ENCODE measurements around the gene CST4. TPM values are rescaled to one million over a fixed set of nuclear protein-coding genes. Genes with fewer than 3 reads are reported as not detected.

Gene CST4
- total RNA-seq, 1 donor from 2014 or later: not detected

- Mint-ChIP-seq H3K4me1 (ENCODE audit: low read depth, unreplicated experiment) (no peaks in the 10 kb centered on the region), H3K9me3 (ENCODE audit: unreplicated experiment) (peaks cover 2% of the 10 kb centered on the region), H3K27me3 (ENCODE audit: low read depth, unreplicated experiment) (peaks cover 22% of the 10 kb centered on the region), H3K27ac (ENCODE audit: unreplicated experiment) (no peak overlapping the region), H3K36me3 (ENCODE audit: low read depth, unreplicated experiment) (peaks cover 3% of the 10 kb centered on the region), H3K4me3 (ENCODE audit: unreplicated experiment) (no peak overlapping the region)
- H3K4me2 ChIP-seq (ENCODE audit: low read length): no peak overlapping the region
- H3K9ac ChIP-seq (ENCODE audit: low read length): no peak overlapping the region
- FAIRE-seq: no peak
- H3K27ac ChIP-seq (ENCODE audit: low read depth, low read length): no peak overlapping the region
- H3K79me2 ChIP-seq (ENCODE audit: insufficient read depth, low read length): no peaks in the 10 kb centered on the region
- no peak for TF ChIP-seq EZH2 (IDR thresholded peaks at IDR 0.05; ENCODE audit: insufficient read depth, low read length)
- TF ChIP-seq CTCF (IDR thresholded peaks at IDR 0.05; ENCODE audit: insufficient read depth, low read depth, low read length): no peak
- no peaks in the 10 kb centered on the region for H3K9me3 ChIP-seq (ENCODE audit: insufficient read depth, low read depth, low read length)
- H2AFZ ChIP-seq (ENCODE audit: low read depth, low read length): no peak overlapping the region
- no peak for DNase-seq (ENCODE audit: low read depth)
- H3K4me3 ChIP-seq (ENCODE audit: insufficient read depth, low read depth, low read length): no peak overlapping the region
- H3K4me1 ChIP-seq (ENCODE audit: insufficient read depth, low read length): no peaks in the 10 kb centered on the region
- H3K36me3 ChIP-seq (ENCODE audit: insufficient read depth, low read length): no peaks in the 10 kb centered on the region
- no peaks in the 10 kb centered on the region for H4K20me1 ChIP-seq (ENCODE audit: insufficient read depth, low read length)
- no peaks in the 10 kb centered on the region for H3K27me3 ChIP-seq (ENCODE audit: insufficient read depth, low read length)
These were observed 8.7 kb downstream of the CST4 start for GRCh38 chr20:23680146-23680545.

DNA sequence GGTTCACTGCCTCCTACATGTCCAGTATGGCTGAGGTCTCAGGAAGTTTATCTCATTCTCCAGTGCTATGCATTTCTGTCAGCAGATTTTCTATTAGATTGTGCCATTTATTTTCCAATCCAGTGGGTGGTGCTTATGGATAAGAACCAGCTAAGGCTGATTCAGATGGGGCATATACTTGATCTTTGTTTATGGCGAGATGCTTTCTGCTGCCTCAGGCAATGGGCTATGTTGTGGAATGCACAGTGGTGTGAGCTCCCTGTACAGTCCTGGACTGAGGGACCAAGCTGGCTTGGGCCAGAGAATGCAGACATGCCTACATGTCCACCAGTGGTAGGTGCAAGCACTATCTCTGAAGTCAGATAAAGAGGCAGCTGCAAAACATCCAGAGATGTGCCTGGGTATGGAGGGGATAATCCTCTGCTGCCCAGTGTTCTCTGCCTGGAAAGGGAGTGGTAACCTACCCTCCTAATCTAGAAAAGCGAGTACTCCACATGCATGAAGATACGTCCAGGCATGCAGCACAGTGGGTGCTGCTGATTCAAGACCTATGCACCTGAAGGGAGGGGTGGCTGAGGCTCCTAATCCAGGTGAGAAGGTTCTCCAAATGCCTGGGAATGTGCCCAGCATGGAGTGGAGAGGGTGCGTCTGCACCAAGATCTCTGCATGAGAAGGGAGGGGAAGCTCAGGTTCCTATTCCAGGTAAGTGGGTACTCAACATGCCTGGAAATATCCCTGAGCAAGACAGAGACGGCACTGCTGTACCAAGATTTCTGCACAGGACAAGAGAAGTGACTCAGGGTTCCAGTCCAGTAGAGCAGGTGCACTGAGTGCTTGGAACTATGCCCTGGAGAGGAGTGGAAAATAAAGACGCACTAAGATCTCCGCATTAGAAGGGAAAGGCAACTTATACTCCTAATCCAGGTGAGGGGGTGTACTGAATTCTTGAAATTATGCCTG is 9.4 kb downstream of the CST4 start:
- Histone ChIP-seq H3K4me3 (ENCODE audit: insufficient read depth, low read depth, low read length) (no peak overlapping the region), H3K27me3 (ENCODE audit: insufficient read depth, low read length) (no peaks in the 10 kb centered on the region), H4K20me1 (ENCODE audit: insufficient read depth, low read length) (no peaks in the 10 kb centered on the region), H2AFZ (ENCODE audit: low read depth, low read length) (no peak overlapping the region), H3K9ac (ENCODE audit: low read length) (no peak overlapping the region), H3K4me2 (ENCODE audit: low read length) (no peak overlapping the region), H3K9me3 (ENCODE audit: insufficient read depth, low read depth, low read length) (no peaks in the 10 kb centered on the region), H3K4me1 (ENCODE audit: insufficient read depth, low read length) (no peaks in the 10 kb centered on the region), H3K27ac (ENCODE audit: low read depth, low read length) (no peak overlapping the region), H3K36me3 (ENCODE audit: insufficient read depth, low read length) (no peaks in the 10 kb centered on the region), H3K79me2 (ENCODE audit: insufficient read depth, low read length) (no peaks in the 10 kb centered on the region)
- FAIRE-seq: no peak
- Mint-ChIP-seq H3K36me3 (ENCODE audit: low read depth, unreplicated experiment) (peaks cover 3% of the 10 kb centered on the region), H3K27me3 (ENCODE audit: low read depth, unreplicated experiment) (peaks cover 19% of the 10 kb centered on the region), H3K9me3 (ENCODE audit: unreplicated experiment) (peaks cover 2% of the 10 kb centered on the region), H3K4me3 (ENCODE audit: unreplicated experiment) (no peak overlapping the region), H3K4me1 (ENCODE audit: low read depth, unreplicated experiment) (no peaks in the 10 kb centered on the region), H3K27ac (ENCODE audit: unreplicated experiment) (no peak overlapping the region)
- TF ChIP-seq CTCF (IDR thresholded peaks at IDR 0.05; ENCODE audit: insufficient read depth, low read depth, low read length) (no peak), EZH2 (IDR thresholded peaks at IDR 0.05; ENCODE audit: insufficient read depth, low read length) (no peak)
- no peak for DNase-seq (ENCODE audit: low read depth)

DNA sequence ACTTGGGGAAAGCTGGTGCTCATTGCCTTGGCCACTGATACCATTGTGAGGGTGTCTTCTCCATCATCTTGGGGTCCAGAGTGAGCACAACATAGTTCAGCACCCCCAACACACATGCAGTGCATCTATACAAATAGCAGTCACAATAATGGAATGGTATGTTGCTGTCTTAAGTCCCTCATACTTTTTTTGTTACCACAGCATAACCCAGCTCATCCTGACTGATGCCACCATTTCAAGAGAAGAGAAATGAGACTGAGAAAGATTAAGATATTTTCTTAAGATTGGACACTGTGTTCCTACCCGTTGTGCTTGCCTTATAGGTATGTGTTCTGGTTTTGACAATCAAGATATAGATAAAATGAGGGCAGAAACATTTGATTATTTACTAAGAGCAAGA is 15.6 kb downstream of the CST4 start:
- Histone ChIP-seq H3K79me2 (ENCODE audit: insufficient read depth, low read length) (no peaks in the 10 kb centered on the region), H3K9me3 (ENCODE audit: insufficient read depth, low read depth, low read length) (no peaks in the 10 kb centered on the region), H3K4me1 (ENCODE audit: insufficient read depth, low read length) (no peaks in the 10 kb centered on the region), H2AFZ (ENCODE audit: low read depth, low read length) (no peak overlapping the region), H3K4me3 (ENCODE audit: insufficient read depth, low read depth, low read length) (no peak overlapping the region), H4K20me1 (ENCODE audit: insufficient read depth, low read length) (no peaks in the 10 kb centered on the region), H3K9ac (ENCODE audit: low read length) (no peak overlapping the region), H3K4me2 (ENCODE audit: low read length) (no peak overlapping the region), H3K36me3 (ENCODE audit: insufficient read depth, low read length) (no peaks in the 10 kb centered on the region), H3K27me3 (ENCODE audit: insufficient read depth, low read length) (no peaks in the 10 kb centered on the region), H3K27ac (ENCODE audit: low read depth, low read length) (no peak overlapping the region)
- Mint-ChIP-seq H3K9me3 (ENCODE audit: unreplicated experiment) (no peaks in the 10 kb centered on the region), H3K36me3 (ENCODE audit: low read depth, unreplicated experiment) (no peaks in the 10 kb centered on the region), H3K27ac (ENCODE audit: unreplicated experiment) (no peak overlapping the region), H3K4me1 (ENCODE audit: low read depth, unreplicated experiment) (no peaks in the 10 kb centered on the region), H3K4me3 (ENCODE audit: unreplicated experiment) (no peak overlapping the region), H3K27me3 (ENCODE audit: low read depth, unreplicated experiment) (no peaks in the 10 kb centered on the region)
- DNase-seq (ENCODE audit: low read depth): no peak
- no peak for FAIRE-seq
- TF ChIP-seq EZH2 (IDR thresholded peaks at IDR 0.05; ENCODE audit: insufficient read depth, low read length) (no peak), CTCF (IDR thresholded peaks at IDR 0.05; ENCODE audit: insufficient read depth, low read depth, low read length) (no peak)

Measured in astrocyte (in vitro differentiated cells and primary cell).